ENCODE results near the gene COL4A3. TPM values are rescaled to one million over a fixed set of nuclear protein-coding genes. Genes with fewer than 3 reads are reported as not detected.

COL4A3 gene
- total and polyA plus RNA-seq, 11 donors, result 0.55 to 6.9 (median 1.9) TPM

DNA sequence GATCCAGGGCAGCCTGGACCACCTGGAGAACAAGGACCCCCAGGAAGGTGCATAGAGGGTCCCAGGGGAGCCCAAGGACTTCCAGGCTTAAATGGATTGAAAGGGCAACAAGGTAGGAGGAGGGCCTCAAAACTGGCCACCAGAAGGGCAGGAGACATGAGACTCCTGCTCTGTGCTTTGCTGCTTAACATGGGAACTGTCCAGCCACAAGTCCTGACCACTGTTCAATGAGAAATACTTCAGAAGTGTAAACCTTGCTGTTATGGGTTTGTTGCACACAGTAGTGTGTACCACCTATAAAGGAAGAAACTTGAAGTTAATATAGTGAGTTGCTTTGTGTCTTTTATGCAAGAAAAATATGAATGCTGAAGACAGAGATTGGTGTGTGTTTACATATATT, 116.5 kb downstream of the COL4A3 start:
- no peaks in the 10 kb centered on the region for H3K4me1 ChIP-seq
- peaks cover 0 to 53% (median 0%) of the 10 kb centered on the region in 9 donors for H3K36me3 ChIP-seq
- no peak overlapping the region for H3K4me3 ChIP-seq
- H3K27me3 ChIP-seq, result no peaks in the 10 kb centered on the region
- H3K27ac ChIP-seq, result no peak overlapping the region
- intact Hi-C loops (cut with DNase I), result no loop called here
- ATAC-seq (no peak), DNase-seq (no peak)
- peaks cover 0 to 13% (median 0%) of the 10 kb centered on the region in 12 donors for H3K9me3 ChIP-seq
- TF ChIP-seq, protein P1, sequence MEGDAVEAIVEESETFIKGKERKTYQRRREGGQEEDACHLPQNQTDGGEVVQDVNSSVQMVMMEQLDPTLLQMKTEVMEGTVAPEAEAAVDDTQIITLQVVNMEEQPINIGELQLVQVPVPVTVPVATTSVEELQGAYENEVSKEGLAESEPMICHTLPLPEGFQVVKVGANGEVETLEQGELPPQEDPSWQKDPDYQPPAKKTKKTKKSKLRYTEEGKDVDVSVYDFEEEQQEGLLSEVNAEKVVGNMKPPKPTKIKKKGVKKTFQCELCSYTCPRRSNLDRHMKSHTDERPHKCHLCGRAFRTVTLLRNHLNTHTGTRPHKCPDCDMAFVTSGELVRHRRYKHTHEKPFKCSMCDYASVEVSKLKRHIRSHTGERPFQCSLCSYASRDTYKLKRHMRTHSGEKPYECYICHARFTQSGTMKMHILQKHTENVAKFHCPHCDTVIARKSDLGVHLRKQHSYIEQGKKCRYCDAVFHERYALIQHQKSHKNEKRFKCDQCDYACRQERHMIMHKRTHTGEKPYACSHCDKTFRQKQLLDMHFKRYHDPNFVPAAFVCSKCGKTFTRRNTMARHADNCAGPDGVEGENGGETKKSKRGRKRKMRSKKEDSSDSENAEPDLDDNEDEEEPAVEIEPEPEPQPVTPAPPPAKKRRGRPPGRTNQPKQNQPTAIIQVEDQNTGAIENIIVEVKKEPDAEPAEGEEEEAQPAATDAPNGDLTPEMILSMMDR (IDR thresholded peaks at IDR 0.05), result no peak
- no peak for TF ChIP-seq POLR2A (IDR thresholded peaks at IDR 0.05)

DNA sequence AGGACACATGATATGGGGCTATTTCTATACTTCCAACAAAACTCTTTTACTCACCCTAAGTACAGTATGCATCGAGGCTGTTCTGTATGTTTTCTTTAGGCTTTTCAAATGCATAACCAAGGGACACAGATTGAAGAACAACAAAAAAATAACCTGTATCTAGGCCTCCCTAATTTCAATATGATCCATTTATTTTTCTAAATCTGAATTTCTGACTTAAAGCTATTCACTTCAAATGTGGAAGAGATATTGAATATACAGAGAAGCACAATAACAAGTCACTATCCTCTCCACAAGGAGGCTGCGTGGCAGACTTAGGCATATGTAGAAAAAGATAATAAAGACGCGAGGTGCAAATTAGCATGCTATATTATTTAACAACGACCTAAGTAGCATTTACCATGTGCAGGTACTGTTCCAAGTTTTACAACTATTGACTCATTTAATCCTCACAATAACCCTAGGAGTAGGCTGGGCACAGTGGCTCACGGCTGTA, 121.4 kb downstream of the COL4A3 start:
- no peak for DNase-seq
- no peaks in the 10 kb centered on the region for H3K27me3 ChIP-seq
- no peak for ATAC-seq
- H3K4me3 ChIP-seq, result no peak overlapping the region
- H3K9me3 ChIP-seq, result peaks cover 0 to 13% (median 0%) of the 10 kb centered on the region in 12 donors
- whole genome bisulfite sequencing, 4 donors, result 87 to 93% (median 90%) methylated on average over 6 of the region's 6 CpGs
- TF ChIP-seq, protein P1 (IDR thresholded peaks at IDR 0.05), result no peak
- TF ChIP-seq POLR2A (IDR thresholded peaks at IDR 0.05), result no peak
- H3K27ac ChIP-seq, result no peak overlapping the region
- intact Hi-C loops (cut with DNase I), result no loop called here
- no peaks in the 10 kb centered on the region for H3K4me1 ChIP-seq
- H3K36me3 ChIP-seq, result peaks cover 0 to 58% (median 0%) of the 10 kb centered on the region in 9 donors

DNA sequence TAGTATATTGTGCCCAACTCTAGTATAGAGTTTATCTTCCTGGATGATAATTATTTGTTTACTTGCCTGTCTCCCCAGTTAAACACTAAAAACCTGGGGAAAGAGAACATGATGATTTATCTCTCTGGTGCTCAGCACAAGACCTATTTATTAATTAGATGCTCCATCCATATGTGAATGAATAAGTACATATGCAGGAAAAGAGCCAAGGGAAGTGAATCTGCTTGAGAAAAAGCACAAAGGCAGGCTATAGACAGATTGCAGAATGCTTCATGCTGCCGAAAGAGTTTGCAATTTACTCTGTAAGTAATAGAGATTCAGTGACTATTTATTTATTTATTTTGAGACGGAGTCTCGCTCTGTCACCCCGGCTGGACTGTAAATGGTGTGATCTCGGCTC, 123.3 kb downstream of the COL4A3 start:
- intact Hi-C loops (cut with DNase I), result no loop called here
- WGBS, 4 donors, result 87 to 94% (median 91%) methylated on average over 5 of the region's 5 CpGs
- Histone ChIP-seq H3K27me3 (no peaks in the 10 kb centered on the region), H3K27ac (no peak overlapping the region), H3K36me3 (peaks cover 0 to 44% (median 0%) of the 10 kb centered on the region in 9 donors), H3K9me3 (peaks cover 0 to 7% (median 0%) of the 10 kb centered on the region in 12 donors), H3K4me3 (no peak overlapping the region), H3K4me1 (no peaks in the 10 kb centered on the region)
- ATAC-seq (no peak), DNase-seq (no peak)
- TF ChIP-seq, protein P1 (IDR thresholded peaks at IDR 0.05), result no peak
- TF ChIP-seq POLR2A (IDR thresholded peaks at IDR 0.05), result no peak

DNA sequence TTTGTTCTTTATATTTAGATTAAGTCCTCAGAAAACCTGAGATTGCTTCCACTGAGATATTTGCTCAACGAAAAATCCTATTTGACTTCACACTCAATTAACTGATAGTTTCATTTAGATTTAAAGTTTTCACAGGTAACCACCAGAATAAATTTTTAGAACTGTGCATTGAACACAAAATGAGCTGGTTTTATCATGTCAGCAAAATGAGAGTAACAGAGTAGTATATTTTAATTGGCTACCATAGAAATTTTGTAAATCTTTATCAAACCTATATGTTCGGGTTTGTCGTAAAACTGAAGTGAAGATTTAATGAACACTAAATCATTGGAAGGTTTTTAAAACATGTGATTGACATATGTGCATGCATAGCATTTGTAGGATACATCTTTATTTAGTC, 127.9 kb downstream of the COL4A3 start:
- Histone ChIP-seq H3K27me3 (no peaks in the 10 kb centered on the region), H3K36me3 (peaks cover 0 to 47% (median 0%) of the 10 kb centered on the region in 9 donors), H3K4me3 (no peak overlapping the region), H3K27ac (no peak overlapping the region), H3K4me1 (no peaks in the 10 kb centered on the region), H3K9me3 (no peaks in the 10 kb centered on the region)
- DNase-seq (no peak), ATAC-seq (no peak)
- TF ChIP-seq, protein P1 (IDR thresholded peaks at IDR 0.05), result no peak
- TF ChIP-seq POLR2A (IDR thresholded peaks at IDR 0.05), result no peak
- 76 to 83% (median 80%) methylated on average over 3 of the region's 3 CpGs for WGBS, 4 donors
- intact Hi-C loops (cut with DNase I), result no loop called here

Data from heart left ventricle (tissue), 16 donors.